ENCODE results near the gene CCNB2. TPM values are rescaled to one million over a fixed set of nuclear protein-coding genes. Genes with fewer than 3 reads are reported as not detected.

CCNB2 gene
- total and polyA plus RNA-seq, 10 of the 15 experiments (the other 5 are each of a cell fraction or from before 2014, with no cell fraction given), result 74.1 to 211 (median 103) TPM

GRCh38 chr15:59138243-59138642 lies 33.3 kb downstream of the CCNB2 start (continued):
- TF ChIP-seq YY1 (IDR thresholded peaks at IDR 0.05; ENCODE audit: low read depth, low read length) (peak; percentile 74), SMC3 (IDR thresholded peaks at IDR 0.05; ENCODE audit: borderline replicate concordance, low read length) (peak; percentile 73; the same call in 1 of the 2 replicates), RUNX3 (IDR thresholded peaks at IDR 0.05; ENCODE audit: low read length) (peak; percentile 45), RAD21 (IDR thresholded peaks at IDR 0.05; ENCODE audit: insufficient read depth, low read depth, low read length) (peak; percentile 44; the same call in 1 of the 2 replicates), RELB (IDR thresholded peaks at IDR 0.05; ENCODE audit: low read depth) (no peak), BHLHE40 (IDR thresholded peaks at IDR 0.05; ENCODE audit: borderline replicate concordance in 1 of 2, low read depth in 2 of 2, low read length in 1 of 2) (peak in 1 of 2 experiments; percentile 19; a peak in 1 of 4 replicates), NFYA (IDR thresholded peaks at IDR 0.05; ENCODE audit: borderline replicate concordance, low read depth, low read length) (no peak), JUNB (IDR thresholded peaks at IDR 0.05) (no peak), CHD2 (IDR thresholded peaks at IDR 0.05; ENCODE audit: borderline replicate concordance, low read depth, low read length) (no peak), RB1 (IDR thresholded peaks at IDR 0.05; ENCODE audit: borderline replicate concordance) (no peak), CTCF (IDR thresholded peaks at IDR 0.05 in 2 of 3, conservative IDR thresholded peaks at IDR 0.05 in 1 of 3; ENCODE audit: control insufficient read depth in 2 of 3, extremely low read depth in 1 of 3, insufficient read depth in 1 of 3, low read depth in 3 of 3, low read length in 3 of 3) (peak; percentile 77 to 85 (median 83)), POU2F2 (IDR thresholded peaks at IDR 0.05; ENCODE audit: borderline replicate concordance, low read depth, low read length) (no peak), GATAD2B (conservative IDR thresholded peaks at IDR 0.05; ENCODE audit: low read depth) (no peak), IRF3 (IDR thresholded peaks at IDR 0.05) (no peak)

Measured in GM12878 (cell line).